ENCODE results near the gene SLC26A1.

- TF ChIP-seq POLR2A (IDR thresholded peaks at IDR 0.05), result no peak
- TF ChIP-seq CTCF (IDR thresholded peaks at IDR 0.05), result no peak
Observed at GRCh38 chr4:1000686-1001260, 7.6 kb upstream of the SLC26A1 start.

All from transverse colon (tissue), 3 donors.